Coronary artery (tissue), 2 donors: Measurements from ENCODE around the gene CPA2.

Source experiments
- DNase-seq: peaks from one replicate; pipeline ENCODE4 v3.0.0-alpha.2; 2017; ENCODE audit warnings: low spot score
- H3K27ac ChIP-seq, 2 donors: fragments of 200-600 bp; sonication (generic); one replicate each; pipeline ENCODE4 v1.5.1; 2016 to 2019
- H3K4me3 ChIP-seq: fragments of 200-600 bp; sonication (generic); 2 replicates; pipeline ENCODE4 v1.5.1; 2016; ENCODE audit warnings: mild to moderate bottlenecking, moderate library complexity
- CTCF ChIP-seq: fragments of 200-600 bp; sonication (generic); IDR thresholded peaks from one replicate; pipeline ENCODE4 v1.5.1; 2019; ENCODE audit warnings: antibody characterized with exemption

Gene CPA2

GRCh38 chr7:130272381-130273080, 5.9 kb downstream of the CPA2 start:
- H3K4me3 ChIP-seq, result peak overlapping the region; percentile 60
- H3K27ac ChIP-seq, result no peak overlapping the region
- DNase-seq, result no peak
- TF ChIP-seq CTCF, result no peak

GRCh38 chr7:130273081-130273932, 6.6 kb downstream of the CPA2 start:
- TF ChIP-seq CTCF, result no peak
- H3K27ac ChIP-seq, result no peak overlapping the region
- no peak for DNase-seq
- H3K4me3 ChIP-seq, result peak overlapping the region; percentile 60

- Histone ChIP-seq H3K27ac (no peak overlapping the region), H3K4me3 (peak overlapping the region; percentile 60)
- no peak for DNase-seq
- no peak for TF ChIP-seq CTCF
Observed at GRCh38 chr7:130273933-130274255, 7.2 kb downstream of the CPA2 start.

- no peak for TF ChIP-seq CTCF
- DNase-seq, result no peak
- Histone ChIP-seq H3K4me3 (no peak overlapping the region), H3K27ac (no peak overlapping the region)
Observed at GRCh38 chr7:130274296-130274695, 7.6 kb downstream of the CPA2 start.

GRCh38 chr7:130274983-130275591, 8.4 kb downstream of the CPA2 start:
- no peak for DNase-seq
- no peak for TF ChIP-seq CTCF
- Histone ChIP-seq H3K27ac (no peak overlapping the region), H3K4me3 (no peak overlapping the region)

GRCh38 chr7:130275826-130276297, 9.2 kb downstream of the CPA2 start:
- Histone ChIP-seq H3K27ac (no peak overlapping the region), H3K4me3 (no peak overlapping the region)
- no peak for TF ChIP-seq CTCF
- no peak for DNase-seq
